Calu3 (cell line): Measurements from ENCODE around the gene MRPL41. TPM values are rescaled to one million over a fixed set of nuclear protein-coding genes. Genes with fewer than 3 reads are reported as not detected.
"Not testable (repeated sequence)": the region's sequence is repeated elsewhere in the genome, so short reads cannot be mapped to it uniquely, and the experiment has no call there.

Source experiments
- BruUV-seq: library from RNA; stranded (reverse); fragments of 400-500 nt; replicated peaks from 2 replicates; lab custom pipeline; 2021; lab: Mats Ljungman, UMichigan
- CTCF ChIA-PET: fragments of 300-600 bp; sonication (Branson Sonifier 250); formaldehyde crosslinking; loops from one replicate; lab custom pipeline; 2022; ENCODE audit warnings: antibody characterized with exemption; lab: Charles Lee
- DNase-seq: peaks from one replicate; pipeline ENCODE4 v3.0.0; 2022
- H3K27ac Mint-ChIP-seq: one replicate; pipeline ENCODE4 v1.8.0; 2022; ENCODE audit warnings: mixed read lengths; ENCODE audit not compliant: unreplicated experiment
- H3K27me3 Mint-ChIP-seq: one replicate; pipeline ENCODE4 v1.8.0; 2022; ENCODE audit warnings: mixed read lengths; ENCODE audit not compliant: unreplicated experiment
- H3K36me3 Mint-ChIP-seq: one replicate; pipeline ENCODE4 v1.8.0; 2022; ENCODE audit warnings: mild to moderate bottlenecking, moderate library complexity, mixed read lengths; ENCODE audit not compliant: insufficient read depth, unreplicated experiment
- H3K4me1 Mint-ChIP-seq: one replicate; pipeline ENCODE4 v1.8.0; 2022; ENCODE audit warnings: mild to moderate bottlenecking, low read depth, mixed read lengths; ENCODE audit not compliant: unreplicated experiment
- H3K4me3 Mint-ChIP-seq: one replicate; pipeline ENCODE4 v1.8.0; 2022; ENCODE audit warnings: mild to moderate bottlenecking, low read depth, moderate library complexity, mixed read lengths; ENCODE audit not compliant: unreplicated experiment
- H3K9me3 Mint-ChIP-seq: one replicate; pipeline ENCODE4 v1.8.0; 2022; ENCODE audit warnings: low read depth, mixed read lengths; ENCODE audit not compliant: unreplicated experiment
- intact Hi-C: fragments of 100-400 bp; cut with micrococcal nuclease; formaldehyde crosslinking; loops from one replicate; pipeline ENCODE4 v1.10.0; 2022; ENCODE audit not compliant: unreplicated experiment
- total RNA-seq: library from RNA; stranded (reverse); gene quantifications from 2 replicates; pipeline ENCODE4 v1.2.3, GENCODE V29; 2022
- TF ChIP-seq, protein P1 (sequence below): fragments of 200-600 bp; IDR thresholded peaks from one replicate; pipeline ENCODE4 v1.8.0; 2022; ENCODE audit warnings: antibody characterized with exemption; ENCODE audit not compliant: unreplicated experiment

Gene MRPL41
- total RNA-seq, 1 experiment from 2014 or later = 27.6 TPM

- DNase-seq = no peak
- Mint-ChIP-seq H3K27me3 (no peaks in the 10 kb centered on the region), H3K9me3 (peaks cover 2% of the 10 kb centered on the region), H3K4me3 (no peak overlapping the region), H3K4me1 (no peaks in the 10 kb centered on the region), H3K36me3 (peaks cover 1% of the 10 kb centered on the region), H3K27ac (no peak overlapping the region)
- no TSS peak for BruUV-seq
- TF ChIP-seq, protein P1, sequence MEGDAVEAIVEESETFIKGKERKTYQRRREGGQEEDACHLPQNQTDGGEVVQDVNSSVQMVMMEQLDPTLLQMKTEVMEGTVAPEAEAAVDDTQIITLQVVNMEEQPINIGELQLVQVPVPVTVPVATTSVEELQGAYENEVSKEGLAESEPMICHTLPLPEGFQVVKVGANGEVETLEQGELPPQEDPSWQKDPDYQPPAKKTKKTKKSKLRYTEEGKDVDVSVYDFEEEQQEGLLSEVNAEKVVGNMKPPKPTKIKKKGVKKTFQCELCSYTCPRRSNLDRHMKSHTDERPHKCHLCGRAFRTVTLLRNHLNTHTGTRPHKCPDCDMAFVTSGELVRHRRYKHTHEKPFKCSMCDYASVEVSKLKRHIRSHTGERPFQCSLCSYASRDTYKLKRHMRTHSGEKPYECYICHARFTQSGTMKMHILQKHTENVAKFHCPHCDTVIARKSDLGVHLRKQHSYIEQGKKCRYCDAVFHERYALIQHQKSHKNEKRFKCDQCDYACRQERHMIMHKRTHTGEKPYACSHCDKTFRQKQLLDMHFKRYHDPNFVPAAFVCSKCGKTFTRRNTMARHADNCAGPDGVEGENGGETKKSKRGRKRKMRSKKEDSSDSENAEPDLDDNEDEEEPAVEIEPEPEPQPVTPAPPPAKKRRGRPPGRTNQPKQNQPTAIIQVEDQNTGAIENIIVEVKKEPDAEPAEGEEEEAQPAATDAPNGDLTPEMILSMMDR = no peak
- intact Hi-C loops = no loop called here
- CTCF ChIA-PET = no interaction called here
Measured at GRCh38 chr9:137545123-137545522, 6.6 kb upstream of the MRPL41 start.

DNA sequence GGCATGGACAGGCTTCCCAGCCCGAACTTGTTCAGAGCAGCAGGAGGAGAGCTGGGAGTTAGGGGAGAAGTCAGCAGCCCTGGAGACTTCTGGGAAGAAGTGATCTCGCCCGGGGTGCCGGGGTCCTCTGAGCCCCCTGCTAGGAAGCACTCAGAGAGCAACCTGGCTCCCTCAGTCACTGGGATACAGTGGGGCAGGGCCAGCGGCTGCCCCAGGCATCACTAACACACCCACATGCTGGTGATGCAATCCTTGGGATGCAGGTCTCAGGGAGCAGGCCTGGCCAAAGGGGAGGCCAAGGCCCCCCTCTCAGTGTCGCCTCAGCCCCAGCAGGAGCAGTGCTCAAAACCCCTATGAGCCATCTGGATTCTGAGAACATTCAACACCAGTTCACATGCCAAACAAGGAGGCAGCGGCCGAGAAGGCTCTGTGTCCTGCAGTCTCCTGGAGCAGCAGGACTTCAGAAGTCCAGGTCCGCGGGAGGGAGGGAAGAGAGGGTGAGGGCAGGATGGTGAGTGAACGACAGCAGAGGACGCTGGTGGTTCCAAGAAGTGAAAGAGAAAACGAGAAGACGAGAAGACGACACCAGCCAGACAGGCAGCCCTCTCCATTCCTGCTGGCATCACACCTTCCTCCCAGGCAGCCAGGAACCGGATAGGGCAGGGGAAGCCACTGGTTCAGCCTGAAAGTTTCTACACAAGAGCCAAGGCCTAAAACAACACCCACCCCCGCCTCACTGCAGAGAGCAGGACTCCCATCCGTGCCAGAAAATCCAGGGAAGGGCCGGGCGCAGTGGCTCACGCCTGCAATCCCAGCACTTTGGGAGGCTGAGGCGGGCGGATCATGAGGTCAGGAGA is 3.8 kb upstream of the MRPL41 start:
- no peaks in the 10 kb centered on the region for H3K4me1 Mint-ChIP-seq
- no peak for DNase-seq
- intact Hi-C loops = no loop called here
- no TSS peak for BruUV-seq
- H3K4me3 Mint-ChIP-seq = no peak overlapping the region
- TF ChIP-seq, protein P1 = no peak
- no peaks in the 10 kb centered on the region for H3K27me3 Mint-ChIP-seq
- H3K27ac Mint-ChIP-seq = no peak overlapping the region
- peaks cover 2% of the 10 kb centered on the region for H3K9me3 Mint-ChIP-seq
- peaks cover 26% of the 10 kb centered on the region for H3K36me3 Mint-ChIP-seq
- CTCF ChIA-PET = no interaction called here

DNA sequence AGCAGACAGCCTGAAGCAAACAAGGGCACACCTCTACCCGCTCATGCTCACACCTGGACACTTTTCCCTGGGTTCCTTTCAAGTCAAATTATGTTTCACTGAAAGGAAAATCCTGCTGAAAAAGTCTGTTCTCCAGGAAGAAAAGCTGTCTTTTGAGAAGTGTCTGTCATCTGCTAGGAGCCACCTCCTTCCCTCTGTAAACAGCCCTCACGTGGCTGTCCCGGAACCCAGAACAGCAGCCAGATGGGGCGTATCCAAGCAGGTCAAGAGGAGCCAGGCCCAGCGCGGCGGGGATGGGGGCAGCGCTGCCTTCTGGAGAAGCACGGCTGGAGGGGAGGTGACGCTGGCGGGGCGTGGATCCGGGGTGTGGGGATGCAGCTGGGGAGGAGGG is 1.5 kb upstream of the MRPL41 start, which contains the start of gene PNPLA7:
PNPLA7 (minus strand) TSS at position 172 of the 391 bp plus-strand sequence. CDS start 205 bp downstream, outside the sequence.
- intact Hi-C loops = no loop called here
- CTCF ChIA-PET = interaction anchor here (0.6 to 0.8 kb wide), 2 partner anchors 15 to 263 kb away, joined by 3 to 5 read pairs; no protein-coding TSS in a partner anchor
- peaks cover 31% of the 10 kb centered on the region for H3K36me3 Mint-ChIP-seq

DNA sequence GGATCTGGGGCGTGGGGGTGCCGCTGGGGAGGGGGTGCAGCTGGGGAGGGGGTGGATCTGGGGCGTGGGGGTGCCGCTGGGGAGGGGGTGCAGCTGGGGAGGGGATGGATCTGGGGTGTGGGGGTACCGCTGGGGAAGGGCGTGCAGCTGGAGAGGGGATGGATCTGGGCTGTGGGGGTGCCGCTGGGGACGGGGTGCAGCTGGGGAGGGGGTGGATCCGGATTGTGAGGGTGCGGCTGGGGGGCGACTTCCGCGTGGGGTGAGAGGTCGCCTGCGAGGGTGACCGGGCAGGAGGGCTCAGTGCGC is 768 bp upstream of the MRPL41 start:
- DNase-seq, H3K27me3 Mint-ChIP-seq, intact Hi-C loops, H3K9me3 Mint-ChIP-seq, H3K27ac Mint-ChIP-seq, BruUV-seq, H3K4me1 Mint-ChIP-seq, CTCF ChIA-PET: not testable (repeated sequence)
- peaks cover 35% of the 10 kb centered on the region for H3K36me3 Mint-ChIP-seq
- H3K4me3 Mint-ChIP-seq = peak overlapping the region; percentile 74

More for the DNA sequence above, 1.5 kb upstream of the MRPL41 start, which contains the start of gene PNPLA7:
- Mint-ChIP-seq H3K4me3 (peak within 1 kb of the TSS; percentile 74), H3K27ac (peak within 1 kb of the TSS; percentile 41), H3K27me3 (no peaks in the 10 kb centered on the region), H3K4me1 (no peaks in the 10 kb centered on the region), H3K9me3 (peaks cover 2% of the 10 kb centered on the region)
- TF ChIP-seq, protein P1 = no peak
- BruUV-seq = no TSS peak
- peak; percentile 77 for DNase-seq
